WTC11 (cell line): ENCODE measurements around the gene GEMIN7. TPM values are rescaled to one million over a fixed set of nuclear protein-coding genes. Genes with fewer than 3 reads are reported as not detected.

Experiments
- ATAC-seq: fragments of 200-7000 bp; cut with Tn5 transposase; 2 replicates; pipeline ENCODE4 v1.10.0; 2021; ENCODE audit warnings: mild to moderate bottlenecking, moderate library complexity
- CTCF ChIA-PET: fragments of 300-600 bp; sonication (Branson Sonifier 250); formaldehyde crosslinking; loops from one replicate; lab custom pipeline; 2021; ENCODE audit warnings: antibody characterized with exemption; lab: Charles Lee
- POLR2A ChIA-PET: fragments of 350-600 bp; sonication (Branson Sonifier 250); formaldehyde crosslinking; loops from one replicate; lab custom pipeline; 2021; ENCODE audit warnings: antibody characterized with exemption; lab: Charles Lee
- DNase-seq: peaks from one replicate; pipeline ENCODE4 v3.0.0; 2021; ENCODE audit warnings: low spot score
- H3K27ac Mint-ChIP-seq: 2 replicates; pipeline ENCODE4 v1.8.0; 2021; ENCODE audit warnings: mixed read lengths
- H3K27me3 Mint-ChIP-seq: 2 replicates; pipeline ENCODE4 v1.8.0; 2021; ENCODE audit warnings: low read depth, mild to moderate bottlenecking, moderate library complexity, mixed read lengths
- H3K36me3 Mint-ChIP-seq: 2 replicates; pipeline ENCODE4 v1.8.0; 2021; ENCODE audit warnings: mixed read lengths
- H3K4me1 Mint-ChIP-seq: 2 replicates; pipeline ENCODE4 v1.8.0; 2022; ENCODE audit warnings: mixed read lengths
- H3K4me3 Mint-ChIP-seq: 2 replicates; pipeline ENCODE4 v1.8.0; 2021; ENCODE audit warnings: mild to moderate bottlenecking, moderate library complexity, mixed read lengths
- H3K9me3 Mint-ChIP-seq: 2 replicates; pipeline ENCODE4 v1.8.0; 2021; ENCODE audit warnings: mixed read lengths
- ARID4B ChIP-seq: sonication (generic); formaldehyde crosslinking; IDR thresholded peaks from 2 replicates; pipeline ENCODE4 v1.8.0; 2023; ENCODE audit warnings: missing genetic modification reagents, mild to moderate bottlenecking, borderline replicate concordance
- CDX4 ChIP-seq: fragments of 250-450 bp; sonication (Bioruptor Pico); IDR thresholded peaks from 2 replicates; pipeline ENCODE4 v1.9.0; 2021; ENCODE audit warnings: moderate library complexity, mild to moderate bottlenecking, inconsistent platforms, borderline replicate concordance
- CREM ChIP-seq: sonication (generic); formaldehyde crosslinking; IDR thresholded peaks from 2 replicates; pipeline ENCODE4 v1.8.1; 2022; ENCODE audit warnings: mild to moderate bottlenecking, missing genetic modification reagents, moderate library complexity
- ELF4 ChIP-seq: sonication (generic); formaldehyde crosslinking; IDR thresholded peaks from 2 replicates; pipeline ENCODE4 v1.8.1; 2022; ENCODE audit warnings: low read depth, mild to moderate bottlenecking, moderate library complexity, missing genetic modification reagents
- EMX1 ChIP-seq: fragments of 250-450 bp; sonication (Bioruptor Pico); IDR thresholded peaks from 2 replicates; pipeline ENCODE4 v1.8.0; 2021; ENCODE audit warnings: mild to moderate bottlenecking
- ERG ChIP-seq: fragments of 250-450 bp; sonication (Bioruptor Pico); IDR thresholded peaks from 2 replicates; pipeline ENCODE4 v1.8.0; 2021; ENCODE audit warnings: mild to moderate bottlenecking
- FOXJ3 ChIP-seq: sonication (generic); formaldehyde crosslinking; IDR thresholded peaks from 2 replicates; pipeline ENCODE4 v1.9.0; 2021; ENCODE audit warnings: missing genetic modification reagents, mild to moderate bottlenecking, borderline replicate concordance
- FOXK1 ChIP-seq: sonication (generic); formaldehyde crosslinking; IDR thresholded peaks from 2 replicates; pipeline ENCODE4 v1.8.0; 2022; ENCODE audit warnings: mild to moderate bottlenecking, moderate library complexity, missing genetic modification reagents
- IRF1 ChIP-seq: sonication (generic); formaldehyde crosslinking; IDR thresholded peaks from 2 replicates; pipeline ENCODE4 v1.8.0; 2023; ENCODE audit warnings: missing genetic modification reagents
- MXD4 ChIP-seq: fragments of 250-450 bp; sonication (Bioruptor Pico); IDR thresholded peaks from 2 replicates; pipeline ENCODE4 v1.8.0; 2021; ENCODE audit warnings: mild to moderate bottlenecking, moderate library complexity, borderline replicate concordance
- NFYB ChIP-seq: sonication (generic); formaldehyde crosslinking; conservative IDR thresholded peaks from 2 replicates; pipeline ENCODE4 v1.8.0; 2022; ENCODE audit warnings: low read depth, missing genetic modification reagents
- NR1H2 ChIP-seq: sonication (generic); formaldehyde crosslinking; IDR thresholded peaks from 2 replicates; pipeline ENCODE4 v1.9.0; 2021; ENCODE audit warnings: mild to moderate bottlenecking, moderate library complexity, missing genetic modification reagents
- OVOL2 ChIP-seq: fragments of 250-450 bp; sonication (Bioruptor Pico); IDR thresholded peaks from 2 replicates; pipeline ENCODE4 v1.9.0; 2021; ENCODE audit warnings: mild to moderate bottlenecking, borderline replicate concordance
- SMAD3 ChIP-seq: sonication (generic); formaldehyde crosslinking; IDR thresholded peaks from 2 replicates; pipeline ENCODE4 v1.8.0; 2022; ENCODE audit warnings: missing genetic modification reagents, mild to moderate bottlenecking, borderline replicate concordance
- SOX15 ChIP-seq: fragments of 250-450 bp; sonication (Bioruptor Pico); IDR thresholded peaks from 2 replicates; pipeline ENCODE4 v1.9.0; 2021; ENCODE audit warnings: mild to moderate bottlenecking
- ZNF121 ChIP-seq: sonication (generic); formaldehyde crosslinking; IDR thresholded peaks from 2 replicates; pipeline ENCODE4 v1.8.0; 2023; ENCODE audit warnings: missing genetic modification reagents
- ZNF138 ChIP-seq: sonication (generic); formaldehyde crosslinking; conservative IDR thresholded peaks from 2 replicates; pipeline ENCODE4 v1.8.1; 2022; ENCODE audit warnings: mild to moderate bottlenecking, moderate library complexity, missing genetic modification reagents
- ZNF281 ChIP-seq: sonication (generic); formaldehyde crosslinking; IDR thresholded peaks from 2 replicates; pipeline ENCODE4 v1.8.0; 2023; ENCODE audit warnings: mild to moderate bottlenecking, missing genetic modification reagents
- ZNF423 ChIP-seq: fragments of 250-450 bp; sonication (Bioruptor Pico); IDR thresholded peaks from 2 replicates; pipeline ENCODE4 v2.1.2; 2022; ENCODE audit warnings: mild to moderate bottlenecking, moderate library complexity
- total RNA-seq: library from RNA; stranded (reverse); gene quantifications from 3 replicates; pipeline ENCODE4 v1.2.3, GENCODE V29; 2021

GEMIN7 gene
- total RNA-seq, 1 experiment from 2014 or later = 55.0 TPM

GRCh38 chr19:45056831-45057230 is 22.2 kb upstream of the GEMIN7 start:
- Mint-ChIP-seq H3K4me3 (no peak overlapping the region), H3K36me3 (peaks cover 63% of the 10 kb centered on the region), H3K4me1 (peaks cover 3% of the 10 kb centered on the region; the same call in 1 of the 2 replicates), H3K27me3 (no peaks in the 10 kb centered on the region), H3K9me3 (no peaks in the 10 kb centered on the region)
- ChIA-PET POLR2A (interaction anchor here (0.9 kb wide), 1 partner anchor 18 kb away, joined by 4 read pairs; the partner anchor contains the start of gene CLASRP), CTCF (interaction anchor here (0.7 to 1.7 kb wide), 3 partner anchors 15 to 68 kb away, joined by 3 to 6 read pairs (median 3); partner anchors contain the start of gene CLASRP)
- DNase-seq (no peak), ATAC-seq (no peak)
- no peak for TF ChIP-seq ZNF138 (CRISPR knock-in tag)
- no peak for TF ChIP-seq ZNF423
- TF ChIP-seq MXD4 = no peak
- TF ChIP-seq ERG (CRISPR knock-in tag) = no peak
- no peak for TF ChIP-seq FOXJ3 (CRISPR knock-in tag)
- TF ChIP-seq SOX15 (CRISPR knock-in tag) = no peak
- no peak for TF ChIP-seq FOXK1 (CRISPR knock-in tag)
- TF ChIP-seq CREM (CRISPR knock-in tag) = no peak
- TF ChIP-seq, all 79 proteins: peak for 0
- H3K27ac Mint-ChIP-seq = no peak overlapping the region

GRCh38 chr19:45057444-45057843 is 21.6 kb upstream of the GEMIN7 start:
- no peak for DNase-seq
- peaks cover 60% of the 10 kb centered on the region for H3K36me3 Mint-ChIP-seq
- no peak for ATAC-seq
- TF ChIP-seq NR1H2 (CRISPR knock-in tag) = no peak
- no peak for TF ChIP-seq NFYB (CRISPR knock-in tag)
- no peak for TF ChIP-seq ELF4
- TF ChIP-seq, all 79 proteins: peak for 0
- Mint-ChIP-seq H3K27me3 (no peaks in the 10 kb centered on the region), H3K4me3 (no peak overlapping the region), H3K27ac (no peak overlapping the region), H3K4me1 (peaks cover 3% of the 10 kb centered on the region; the same call in 1 of the 2 replicates), H3K9me3 (no peaks in the 10 kb centered on the region)
- ChIA-PET CTCF (interaction anchor here (1.1 to 1.7 kb wide), 3 partner anchors 15 to 68 kb away, joined by 3 to 6 read pairs (median 3); no protein-coding TSS in a partner anchor), POLR2A (interaction anchor here (0.9 kb wide), 1 partner anchor 19 kb away, joined by 4 read pairs; the partner anchor contains the start of gene CLASRP)

- ChIA-PET CTCF (interaction anchor here (0.7 to 2.1 kb wide), 35 partner anchors 10 to 210 kb away, joined by 3 to 37 read pairs (median 8); partner anchors contain the start of genes APOE, CLASRP, GEMIN7 and PPP1R37), POLR2A (interaction anchor here (1.1 kb wide), 3 partner anchors 16 to 34 kb away, joined by 4 to 17 read pairs (median 6); partner anchors contain the start of gene PPP1R37)
- DNase-seq = no peak
- Mint-ChIP-seq H3K27me3 (no peaks in the 10 kb centered on the region), H3K4me1 (peaks cover 3% of the 10 kb centered on the region; the same call in 1 of the 2 replicates), H3K9me3 (no peaks in the 10 kb centered on the region), H3K36me3 (peaks cover 62% of the 10 kb centered on the region)
- no peak for TF ChIP-seq ZNF121 (CRISPR knock-in tag)
- no peak for TF ChIP-seq ARID4B (CRISPR knock-in tag)
- no peak for TF ChIP-seq SMAD3 (CRISPR knock-in tag)
- TF ChIP-seq CDX4 (CRISPR knock-in tag) = no peak
- TF ChIP-seq IRF1 (CRISPR knock-in tag) = no peak
- no peak for TF ChIP-seq ZNF281 (CRISPR knock-in tag)
- no peak for TF ChIP-seq OVOL2 (CRISPR knock-in tag)
- no peak for TF ChIP-seq EMX1 (CRISPR knock-in tag)
- TF ChIP-seq, all 79 proteins: peak for 0
- Mint-ChIP-seq H3K27ac (no peak overlapping the region), H3K4me3 (no peak overlapping the region)
- ATAC-seq = no peak
Observed at GRCh38 chr19:45058622-45059159, 20.4 kb upstream of the GEMIN7 start.
